Astrocyte of the cerebellum (primary cell): ENCODE data around the gene ZBTB20.

Source experiments
- DNase-seq: peaks from one replicate; pipeline ENCODE4 v3.0.0-alpha.2; 2011; ENCODE audit warnings: low read depth
- H3K4me3 ChIP-seq: 2 replicates; pipeline ENCODE4 v1.5.1; 2011; ENCODE audit warnings: mild to moderate bottlenecking, low read depth, low read length, moderate library complexity
- CTCF ChIP-seq: IDR thresholded peaks from 2 replicates; pipeline ENCODE4 v1.5.1; 2012; ENCODE audit warnings: low read length, low read depth, moderate library complexity, mild to moderate bottlenecking; ENCODE audit errors: missing control alignments
- in situ Hi-C: cut with HindIII; loops from 2 replicates; pipeline ENCODE4 v1.10.0; 2017; ENCODE audit warnings: low sequenced_read_pairs

The ZBTB20 gene

GRCh38 chr3:115147329-115148141 lies 447 bp upstream of the ZBTB20 start:
- TF ChIP-seq CTCF: no peak
- peak overlapping the region; percentile 54 for H3K4me3 ChIP-seq
- in situ Hi-C loops: no loop called here
- DNase-seq: peak; percentile 100

GRCh38 chr3:115146032-115146417 lies 1.1 kb downstream of the ZBTB20 start:
- TF ChIP-seq CTCF: no peak
- in situ Hi-C loops: no loop called here
- H3K4me3 ChIP-seq: peak overlapping the region; percentile 54
- peak; percentile 31 for DNase-seq

- no peak overlapping the region for H3K4me3 ChIP-seq
- in situ Hi-C loops: no loop called here
- TF ChIP-seq CTCF: no peak
- DNase-seq: no peak
Measured at GRCh38 chr3:115141033-115141757, 5.9 kb downstream of the ZBTB20 start.

- no peak for TF ChIP-seq CTCF
- no peak overlapping the region for H3K4me3 ChIP-seq
- in situ Hi-C loops: no loop called here
Measured at GRCh38 chr3:115139072-115139471, 8.0 kb downstream of the ZBTB20 start.

GRCh38 chr3:115134648-115135347 lies 12.3 kb downstream of the ZBTB20 start:
- no peak overlapping the region for H3K4me3 ChIP-seq
- no peak for TF ChIP-seq CTCF
- no peak for DNase-seq
- in situ Hi-C loops: no loop called here

More at GRCh38 chr3:115139072-115139471, 8.0 kb downstream of the ZBTB20 start:
- no peak for DNase-seq

GRCh38 chr3:115127208-115127607 lies 19.9 kb downstream of the ZBTB20 start:
- H3K4me3 ChIP-seq: no peak overlapping the region
- DNase-seq: no peak
- no peak for TF ChIP-seq CTCF
- in situ Hi-C loops: no loop called here
